Neutrophil (primary cell): Measurements from ENCODE around the gene PDLIM5.

Source experiments
- H3K27ac ChIP-seq: fragments of 200-600 bp; sonication (generic); 2 replicates; pipeline ENCODE4 v1.5.1; 2016; ENCODE audit warnings: mild to moderate bottlenecking, moderate library complexity
- H3K27me3 ChIP-seq: fragments of 200-600 bp; sonication (generic); 2 replicates; pipeline ENCODE4 v1.6.0; 2016; ENCODE audit warnings: mild to moderate bottlenecking
- H3K36me3 ChIP-seq: fragments of 200-600 bp; sonication (generic); 2 replicates; pipeline ENCODE4 v1.5.1; 2017
- H3K4me1 ChIP-seq, 2 experiments: fragments of 200-600 bp in 1 of 2; sonication (generic) in 1 of 2; 1 replicate in 1 of 2; 2 replicates in 1 of 2; pipeline versions ENCODE4 v1.5.1 to v1.6.1; 2013 to 2016; ENCODE audit warnings: low read depth in 1 of 2, low read length in 1 of 2, mild to moderate bottlenecking in 1 of 2, moderate library complexity in 1 of 2; ENCODE audit not compliant: control insufficient read depth in 1 of 2, insufficient read depth in 1 of 2
- H3K4me3 ChIP-seq, 2 experiments: fragments of 200-600 bp in 1 of 2; sonication (generic) in 1 of 2; 1 replicate in 1 of 2; 2 replicates in 1 of 2; pipeline ENCODE4 v1.5.1; 2013 to 2016; ENCODE audit warnings: low read depth in 1 of 2, low read length in 1 of 2, mild to moderate bottlenecking in 1 of 2, moderate library complexity in 1 of 2
- H3K9me3 ChIP-seq: fragments of 200-600 bp; sonication (generic); 2 replicates; pipeline ENCODE4 v1.5.1; 2016
- CTCF ChIP-seq: fragments of 200-600 bp; sonication (generic); IDR thresholded peaks from 2 replicates; pipeline ENCODE4 v1.5.1; 2016; ENCODE audit warnings: antibody characterized with exemption

The PDLIM5 gene

GRCh38 chr4:94558392-94558904, 106.7 kb downstream of the PDLIM5 start:
- H3K27ac ChIP-seq = no peak overlapping the region
- TF ChIP-seq CTCF = no peak
- no peak overlapping the region for H3K4me3 ChIP-seq
- no peaks in the 10 kb centered on the region for H3K36me3 ChIP-seq
- no peaks in the 10 kb centered on the region for H3K9me3 ChIP-seq
- H3K4me1 ChIP-seq = no peaks in the 10 kb centered on the region
- no peaks in the 10 kb centered on the region for H3K27me3 ChIP-seq

GRCh38 chr4:94559351-94559806, 107.6 kb downstream of the PDLIM5 start:
- TF ChIP-seq CTCF = no peak
- Histone ChIP-seq H3K9me3 (no peaks in the 10 kb centered on the region), H3K27ac (no peak overlapping the region), H3K4me1 (no peaks in the 10 kb centered on the region), H3K4me3 (no peak overlapping the region), H3K27me3 (no peaks in the 10 kb centered on the region), H3K36me3 (no peaks in the 10 kb centered on the region)

GRCh38 chr4:94561249-94562024, 109.7 kb downstream of the PDLIM5 start:
- no peaks in the 10 kb centered on the region for H3K9me3 ChIP-seq
- H3K27ac ChIP-seq = no peak overlapping the region
- H3K4me1 ChIP-seq = no peaks in the 10 kb centered on the region
- H3K36me3 ChIP-seq = no peaks in the 10 kb centered on the region
- no peaks in the 10 kb centered on the region for H3K27me3 ChIP-seq
- H3K4me3 ChIP-seq = no peak overlapping the region
- TF ChIP-seq CTCF = no peak

GRCh38 chr4:94562285-94562684, 110.5 kb downstream of the PDLIM5 start:
- H3K27me3 ChIP-seq = no peaks in the 10 kb centered on the region
- H3K36me3 ChIP-seq = no peaks in the 10 kb centered on the region
- H3K9me3 ChIP-seq = no peaks in the 10 kb centered on the region
- H3K27ac ChIP-seq = no peak overlapping the region
- H3K4me3 ChIP-seq = no peak overlapping the region
- H3K4me1 ChIP-seq = no peaks in the 10 kb centered on the region
- TF ChIP-seq CTCF = no peak

GRCh38 chr4:94564252-94564651, 112.5 kb downstream of the PDLIM5 start:
- Histone ChIP-seq H3K36me3 (no peaks in the 10 kb centered on the region), H3K4me1 (no peaks in the 10 kb centered on the region), H3K9me3 (no peaks in the 10 kb centered on the region), H3K4me3 (no peak overlapping the region), H3K27ac (no peak overlapping the region), H3K27me3 (no peaks in the 10 kb centered on the region)
- no peak for TF ChIP-seq CTCF
